HL-60 (cell line): ENCODE data around the gene TNFSF4.

Experiments used
- GABPA ChIP-seq: IDR thresholded peaks from 2 replicates; pipeline ENCODE4 v1.6.1; 2012; ENCODE audit warnings: low read depth
- POLR2AphosphoS5 ChIP-seq: IDR thresholded peaks from 2 replicates; pipeline ENCODE4 v1.6.1; 2012; ENCODE audit warnings: low read depth
- SPI1 ChIP-seq: IDR thresholded peaks from 2 replicates; pipeline ENCODE4 v1.6.1; 2012; ENCODE audit warnings: low read depth, mild to moderate bottlenecking, borderline replicate concordance
- TF ChIP-seq, protein P1 (sequence below): IDR thresholded peaks from one replicate; pipeline ENCODE4 v1.5.1; 2011; ENCODE audit warnings: low read length, control low read depth, inconsistent platforms; ENCODE audit not compliant: insufficient read depth
- TF ChIP-seq, protein P2 (sequence below): IDR thresholded peaks from 2 replicates; pipeline ENCODE4 v1.6.1; 2012; ENCODE audit warnings: low read depth; ENCODE audit not compliant: insufficient replicate concordance

DNA sequence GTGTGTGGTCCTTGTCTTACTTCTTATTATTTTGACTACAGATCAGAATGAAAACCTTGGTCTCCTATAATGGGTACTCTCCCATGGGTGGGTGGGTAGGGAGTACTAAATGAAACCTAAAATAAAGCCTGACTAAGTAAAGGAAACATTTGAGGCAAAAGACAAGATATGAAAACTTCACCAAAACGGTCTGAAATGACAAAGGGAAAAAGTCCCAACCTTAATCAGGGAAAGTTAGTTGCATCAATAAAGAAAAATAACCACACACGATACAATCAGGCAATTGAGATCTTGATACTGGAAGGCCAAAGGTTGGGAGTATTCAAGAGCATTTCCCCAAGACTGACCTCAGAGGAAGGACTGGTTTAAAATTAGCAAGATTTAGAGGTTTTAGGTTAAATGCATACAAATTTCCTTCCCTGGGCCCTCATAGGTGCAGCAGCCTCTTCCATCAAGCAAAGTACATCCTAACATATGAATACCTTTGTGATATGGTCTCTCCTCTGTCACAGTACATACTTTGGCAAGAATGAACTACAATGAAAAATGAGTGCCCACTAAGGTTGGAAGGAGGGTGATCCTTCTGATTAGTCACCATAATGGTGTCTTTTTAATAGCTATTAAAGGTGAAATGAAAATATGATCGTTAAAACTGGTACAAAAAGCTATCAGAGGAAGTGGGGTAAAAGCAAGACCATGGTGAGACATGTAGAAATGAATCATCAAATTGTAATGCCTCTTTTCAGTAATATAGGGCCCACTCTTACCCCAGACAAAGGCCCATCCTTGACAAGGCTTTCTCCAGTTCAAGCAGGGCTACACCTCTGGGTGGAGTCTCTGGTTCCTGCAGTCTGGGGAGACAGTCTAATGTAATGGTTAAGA, 15.3 kb upstream of the TNFSF4 start:
- TF ChIP-seq, protein P1, sequence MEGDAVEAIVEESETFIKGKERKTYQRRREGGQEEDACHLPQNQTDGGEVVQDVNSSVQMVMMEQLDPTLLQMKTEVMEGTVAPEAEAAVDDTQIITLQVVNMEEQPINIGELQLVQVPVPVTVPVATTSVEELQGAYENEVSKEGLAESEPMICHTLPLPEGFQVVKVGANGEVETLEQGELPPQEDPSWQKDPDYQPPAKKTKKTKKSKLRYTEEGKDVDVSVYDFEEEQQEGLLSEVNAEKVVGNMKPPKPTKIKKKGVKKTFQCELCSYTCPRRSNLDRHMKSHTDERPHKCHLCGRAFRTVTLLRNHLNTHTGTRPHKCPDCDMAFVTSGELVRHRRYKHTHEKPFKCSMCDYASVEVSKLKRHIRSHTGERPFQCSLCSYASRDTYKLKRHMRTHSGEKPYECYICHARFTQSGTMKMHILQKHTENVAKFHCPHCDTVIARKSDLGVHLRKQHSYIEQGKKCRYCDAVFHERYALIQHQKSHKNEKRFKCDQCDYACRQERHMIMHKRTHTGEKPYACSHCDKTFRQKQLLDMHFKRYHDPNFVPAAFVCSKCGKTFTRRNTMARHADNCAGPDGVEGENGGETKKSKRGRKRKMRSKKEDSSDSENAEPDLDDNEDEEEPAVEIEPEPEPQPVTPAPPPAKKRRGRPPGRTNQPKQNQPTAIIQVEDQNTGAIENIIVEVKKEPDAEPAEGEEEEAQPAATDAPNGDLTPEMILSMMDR = no peak
- no peak for TF ChIP-seq GABPA
- TF ChIP-seq, protein P2, sequence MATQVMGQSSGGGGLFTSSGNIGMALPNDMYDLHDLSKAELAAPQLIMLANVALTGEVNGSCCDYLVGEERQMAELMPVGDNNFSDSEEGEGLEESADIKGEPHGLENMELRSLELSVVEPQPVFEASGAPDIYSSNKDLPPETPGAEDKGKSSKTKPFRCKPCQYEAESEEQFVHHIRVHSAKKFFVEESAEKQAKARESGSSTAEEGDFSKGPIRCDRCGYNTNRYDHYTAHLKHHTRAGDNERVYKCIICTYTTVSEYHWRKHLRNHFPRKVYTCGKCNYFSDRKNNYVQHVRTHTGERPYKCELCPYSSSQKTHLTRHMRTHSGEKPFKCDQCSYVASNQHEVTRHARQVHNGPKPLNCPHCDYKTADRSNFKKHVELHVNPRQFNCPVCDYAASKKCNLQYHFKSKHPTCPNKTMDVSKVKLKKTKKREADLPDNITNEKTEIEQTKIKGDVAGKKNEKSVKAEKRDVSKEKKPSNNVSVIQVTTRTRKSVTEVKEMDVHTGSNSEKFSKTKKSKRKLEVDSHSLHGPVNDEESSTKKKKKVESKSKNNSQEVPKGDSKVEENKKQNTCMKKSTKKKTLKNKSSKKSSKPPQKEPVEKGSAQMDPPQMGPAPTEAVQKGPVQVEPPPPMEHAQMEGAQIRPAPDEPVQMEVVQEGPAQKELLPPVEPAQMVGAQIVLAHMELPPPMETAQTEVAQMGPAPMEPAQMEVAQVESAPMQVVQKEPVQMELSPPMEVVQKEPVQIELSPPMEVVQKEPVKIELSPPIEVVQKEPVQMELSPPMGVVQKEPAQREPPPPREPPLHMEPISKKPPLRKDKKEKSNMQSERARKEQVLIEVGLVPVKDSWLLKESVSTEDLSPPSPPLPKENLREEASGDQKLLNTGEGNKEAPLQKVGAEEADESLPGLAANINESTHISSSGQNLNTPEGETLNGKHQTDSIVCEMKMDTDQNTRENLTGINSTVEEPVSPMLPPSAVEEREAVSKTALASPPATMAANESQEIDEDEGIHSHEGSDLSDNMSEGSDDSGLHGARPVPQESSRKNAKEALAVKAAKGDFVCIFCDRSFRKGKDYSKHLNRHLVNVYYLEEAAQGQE = no peak
- no peak for TF ChIP-seq POLR2AphosphoS5
- TF ChIP-seq SPI1 = no peak
